Cerebellar nuclear complex (tissue), 1 donor: ENCODE data around the gene UBTD1.
"Not testable (repeated sequence)": the region's sequence is repeated elsewhere in the genome, so short reads cannot be mapped to it uniquely, and the experiment has no call there.

Source experiments
- DNase-seq, 2 experiments: peaks; one replicate each; lab custom pipeline; 2025; lab: John Stamatoyannopoulos, UW

The UBTD1 gene

DNA sequence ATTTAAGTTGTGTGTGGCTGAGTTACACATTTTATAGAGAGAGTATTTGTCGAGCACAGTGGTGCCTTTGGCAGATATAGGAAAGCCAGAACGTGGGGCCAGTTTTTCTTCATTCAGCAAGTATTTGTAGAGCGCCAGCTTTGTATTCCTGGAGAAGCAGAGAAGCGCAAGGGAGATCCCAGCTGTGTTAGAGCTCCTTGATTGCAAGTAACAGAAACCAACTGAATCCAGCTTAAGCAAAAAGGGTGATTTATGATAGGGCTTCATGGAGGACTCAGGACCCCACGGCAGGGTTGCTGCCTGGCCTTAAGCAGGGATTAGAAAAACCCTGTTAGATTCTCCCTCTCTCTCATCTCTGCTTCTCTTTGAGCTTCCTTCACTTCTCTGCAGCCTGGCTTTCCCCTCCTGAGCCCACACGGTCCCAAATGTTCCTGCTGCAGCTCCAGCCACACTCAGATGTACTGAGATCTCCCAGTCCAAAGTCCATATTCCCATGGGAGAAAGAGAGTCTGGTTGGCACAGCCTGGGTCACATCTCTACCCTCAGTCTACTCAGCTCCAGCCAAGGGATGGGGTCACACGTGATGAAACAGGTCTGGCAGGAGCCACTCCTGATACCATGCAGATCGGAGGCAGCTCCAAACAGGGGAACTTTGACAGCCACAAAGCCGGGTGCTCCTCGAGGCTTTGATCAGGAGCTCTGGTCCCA lies 16.7 kb downstream of the UBTD1 start:
- no peak for DNase-seq

- no peak for DNase-seq
Observed at GRCh38 chr10:97517096-97517750, 18.5 kb downstream of the UBTD1 start.

DNA sequence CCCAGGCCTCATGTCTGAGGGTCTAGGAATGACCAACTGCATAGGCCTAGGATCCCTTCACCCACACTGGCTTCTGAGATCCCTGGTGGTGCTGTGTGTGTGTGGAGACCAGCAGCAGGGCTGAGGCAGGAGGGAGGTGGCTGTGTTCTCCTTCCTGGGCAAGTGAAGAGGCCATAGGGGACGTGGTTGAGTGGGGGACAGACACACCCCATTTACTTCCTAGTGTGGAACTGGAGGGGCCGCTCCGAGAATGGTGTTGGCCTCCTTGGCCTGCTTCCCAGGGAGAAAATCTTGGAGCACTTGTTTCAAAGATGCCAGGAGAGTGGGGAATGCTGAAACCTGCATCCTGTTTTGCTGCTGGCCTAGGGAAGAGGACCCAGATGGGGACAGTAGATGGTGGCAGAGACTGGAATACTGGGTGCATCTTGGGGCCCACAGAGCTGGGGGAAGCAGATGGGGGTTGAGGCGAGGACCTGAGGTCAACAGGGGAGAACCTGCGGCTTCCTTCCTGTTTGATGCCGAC lies 19.1 kb downstream of the UBTD1 start:
- no peak for DNase-seq

DNA sequence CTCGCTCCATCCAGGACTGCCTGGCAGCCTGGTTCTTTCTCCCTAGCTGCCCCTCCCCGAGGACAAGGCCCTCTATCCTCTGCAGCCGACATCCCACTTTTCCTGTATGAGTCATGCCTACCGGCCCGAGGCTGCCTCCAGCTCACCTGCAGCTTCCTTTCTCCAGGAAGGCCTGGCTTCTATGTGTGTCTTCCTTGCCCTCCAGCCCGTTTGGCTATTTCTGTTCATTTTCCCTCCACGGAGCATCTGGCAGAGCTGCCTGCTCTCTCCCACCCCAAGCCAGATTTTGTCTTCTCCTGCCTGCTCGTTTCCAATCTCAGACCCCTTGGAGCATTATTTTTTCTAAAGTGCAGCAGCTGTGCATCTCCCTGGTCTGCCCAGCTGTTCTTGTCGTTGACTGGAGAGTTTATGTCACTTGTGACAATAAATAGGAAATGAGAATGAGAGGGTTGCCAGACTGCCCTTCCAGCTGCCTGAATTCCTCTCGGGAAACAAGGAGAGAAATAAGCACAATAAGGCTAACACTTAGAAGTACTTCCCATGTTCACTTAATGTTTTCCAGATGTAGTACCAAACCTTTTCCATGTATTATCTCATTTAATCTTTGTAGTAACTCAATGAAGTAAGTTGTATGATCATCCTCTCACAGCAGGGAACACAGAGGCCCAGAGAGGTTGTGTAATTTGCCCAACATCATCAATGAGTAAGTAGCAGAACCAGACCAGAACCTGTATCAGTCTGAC lies 19.7 kb downstream of the UBTD1 start:
- DNase-seq = no peak

- no peak for DNase-seq
Observed at GRCh38 chr10:97519342-97519741, 20.6 kb downstream of the UBTD1 start.

GRCh38 chr10:97520520-97520919 lies 21.8 kb downstream of the UBTD1 start:
- no peak for DNase-seq

GRCh38 chr10:97520978-97521761 lies 22.4 kb downstream of the UBTD1 start:
- no peak for DNase-seq

DNA sequence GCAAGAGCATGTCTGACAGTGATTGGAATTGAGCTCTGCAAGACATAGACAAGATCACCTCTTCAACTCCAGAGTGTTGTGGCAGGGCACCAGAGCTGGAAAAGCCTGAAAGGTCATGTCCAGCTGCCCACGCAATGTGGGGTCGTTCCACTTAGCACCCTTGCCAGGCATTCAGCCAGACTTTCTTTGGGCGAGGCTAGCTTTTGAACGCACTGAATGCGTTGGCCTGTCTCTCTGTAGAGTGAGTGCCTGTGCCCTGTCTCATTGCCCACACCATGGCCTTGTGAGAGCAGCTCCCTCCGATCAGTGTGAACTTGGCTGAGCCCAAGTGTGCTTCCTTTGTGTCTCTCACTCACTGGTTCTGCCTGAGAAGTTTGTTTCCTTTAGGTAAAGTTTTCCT lies 23.3 kb downstream of the UBTD1 start:
- no peak for DNase-seq

DNA sequence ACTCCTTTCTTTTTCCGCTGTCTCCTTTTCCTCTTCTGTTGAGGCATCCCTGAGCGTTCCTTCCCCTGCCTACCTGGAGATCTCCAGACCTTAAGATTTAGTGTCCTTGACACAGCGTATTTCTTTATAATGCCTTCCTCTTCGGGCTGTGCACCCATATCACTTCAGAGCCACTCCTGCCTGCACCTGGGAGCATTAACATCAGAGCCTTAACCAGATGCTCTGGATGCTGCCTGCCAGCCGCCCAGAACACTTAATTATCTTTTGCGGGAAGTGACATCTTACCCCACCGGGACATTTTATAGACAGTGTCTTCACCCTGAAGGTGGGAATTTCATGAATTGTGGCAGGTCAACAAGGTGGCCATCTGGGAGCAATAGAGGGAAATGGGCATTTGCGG lies 24.2 kb downstream of the UBTD1 start:
- no peak for DNase-seq

DNA sequence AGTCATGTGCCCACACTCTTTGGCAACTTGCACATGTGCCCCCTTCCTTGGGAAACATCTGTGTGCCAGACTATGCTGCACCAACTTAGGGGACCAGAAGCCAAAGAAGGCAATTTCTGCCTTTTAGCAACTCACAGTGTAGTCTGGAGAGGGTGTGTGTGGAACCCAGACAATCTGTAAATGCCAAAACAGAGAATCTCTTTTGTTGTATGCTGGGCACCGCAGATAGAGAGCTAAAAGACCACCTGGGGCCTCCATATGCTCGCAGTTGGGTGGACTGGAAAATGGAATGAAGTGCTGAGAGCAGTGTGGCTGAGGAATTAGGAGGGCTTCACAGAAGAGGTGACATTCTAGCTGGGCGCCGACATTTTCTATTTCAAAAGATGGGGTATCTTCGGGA lies 26.4 kb downstream of the UBTD1 start:
- no peak for DNase-seq

- DNase-seq = no peak
Observed at GRCh38 chr10:97525683-97526110, 27.0 kb downstream of the UBTD1 start.

GRCh38 chr10:97528876-97529275 lies 30.2 kb downstream of the UBTD1 start:
- not testable (repeated sequence) for DNase-seq

DNA sequence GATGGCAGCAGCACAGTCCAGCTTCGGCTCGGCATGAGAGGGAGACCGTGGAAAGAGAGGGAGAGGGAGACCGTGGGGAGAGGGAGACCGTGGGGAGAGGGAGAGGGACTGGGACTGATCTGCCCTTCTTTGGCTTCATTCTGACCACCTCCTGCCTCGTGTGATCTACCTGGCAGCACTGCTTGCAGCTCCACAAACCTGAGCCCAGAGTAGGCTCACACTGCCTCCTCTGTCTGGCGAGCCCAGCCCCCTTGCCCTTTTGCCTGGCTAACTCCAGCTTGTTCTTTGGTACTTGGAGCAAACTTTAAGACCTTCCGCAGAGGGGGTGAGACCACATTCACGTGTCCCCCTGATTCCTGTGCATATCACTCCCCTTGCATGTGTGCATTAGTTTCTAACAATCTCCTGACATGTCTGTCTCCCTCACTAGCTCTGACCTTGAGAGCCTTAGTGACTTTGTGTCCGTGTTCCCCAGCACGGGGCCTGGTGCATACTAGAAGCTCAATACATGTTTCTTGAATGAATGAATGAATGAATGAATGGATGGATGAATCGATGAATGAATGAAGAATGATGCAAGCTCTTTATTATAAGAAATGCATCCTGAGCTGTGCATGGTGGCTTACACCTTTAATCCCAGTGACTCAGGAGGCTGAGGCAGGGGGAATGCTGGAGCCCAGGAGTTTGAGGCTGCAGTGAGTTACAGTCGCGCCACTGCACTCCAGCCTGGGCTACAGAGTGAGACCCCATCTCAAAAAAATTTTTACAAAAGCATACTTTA lies 31.2 kb downstream of the UBTD1 start:
- no peak for DNase-seq

GRCh38 chr10:97531401-97531986 lies 32.8 kb downstream of the UBTD1 start:
- DNase-seq = no peak

DNA sequence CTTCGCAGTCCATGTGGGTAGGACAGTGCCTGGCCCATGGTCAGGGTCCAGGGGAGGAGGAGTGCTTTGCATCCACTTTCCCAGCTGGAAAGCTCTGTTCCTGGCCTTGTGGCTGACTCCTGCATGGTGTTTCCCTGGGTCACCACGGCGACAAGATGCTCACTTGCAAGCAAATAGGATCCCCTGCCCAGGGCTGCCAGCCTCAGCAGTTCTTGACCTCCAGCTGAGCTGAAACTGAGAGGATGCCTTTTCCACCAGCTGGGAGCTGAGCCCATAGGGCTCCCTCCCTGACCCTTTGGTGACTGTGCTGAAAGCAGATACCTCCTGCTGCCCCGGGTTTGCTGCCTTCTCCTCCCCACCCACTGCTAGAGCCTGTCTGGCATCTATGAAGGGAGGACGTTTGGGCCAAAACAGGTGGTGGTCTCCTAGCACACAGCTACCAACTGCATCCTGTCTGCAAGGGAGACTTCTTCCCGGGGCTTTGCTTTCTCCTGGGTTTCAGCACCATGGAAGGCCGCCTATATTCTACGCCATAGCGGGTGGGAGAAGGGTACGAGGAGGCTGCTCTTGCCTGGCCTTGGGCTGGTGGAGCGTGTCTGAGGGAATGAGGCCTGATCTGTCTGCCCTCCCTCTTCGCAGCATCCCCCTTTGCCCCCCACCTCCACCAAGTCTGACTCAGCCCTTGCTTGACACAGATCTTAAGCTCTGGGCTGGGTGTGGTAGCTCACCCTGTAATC lies 34.4 kb downstream of the UBTD1 start:
- no peak for DNase-seq

- DNase-seq = no peak
Observed at GRCh38 chr10:97533888-97534287, 35.2 kb downstream of the UBTD1 start.

GRCh38 chr10:97534746-97535367 lies 36.1 kb downstream of the UBTD1 start:
- no peak for DNase-seq

GRCh38 chr10:97537186-97537869 lies 38.6 kb downstream of the UBTD1 start:
- DNase-seq = no peak

DNA sequence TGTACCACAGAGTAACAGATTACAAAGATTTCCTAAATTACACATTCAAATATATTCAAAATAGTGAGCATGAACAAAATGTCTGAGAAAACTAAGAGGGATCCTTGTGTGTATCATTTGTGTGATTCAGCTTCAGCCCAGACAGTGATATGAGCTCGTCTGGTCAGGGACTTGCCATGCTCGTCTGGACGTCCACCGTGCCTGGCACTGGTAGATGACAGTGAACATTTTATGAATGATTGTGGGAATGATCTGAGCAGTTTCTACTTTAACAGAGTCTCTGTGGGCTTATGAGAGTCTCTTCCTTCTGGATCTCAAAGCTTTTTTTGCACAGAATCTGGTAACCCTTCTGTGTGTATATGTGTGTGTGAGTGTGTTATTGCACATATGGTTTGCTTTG lies 39.7 kb downstream of the UBTD1 start:
- no peak for DNase-seq
